BE2C (cell line): ENCODE data around the gene KASH5.

ENCODE experiments used
- DNase-seq: peaks from one replicate; pipeline ENCODE4 v3.0.0-alpha.2; 2020
- H3K27me3 ChIP-seq: fragments of 250-450 bp; sonication (Bioruptor Pico); 2 replicates; pipeline ENCODE4 v1.5.1; 2020; ENCODE audit warnings: mild to moderate bottlenecking
- H3K36me3 ChIP-seq: fragments of 250-450 bp; sonication (Bioruptor Pico); 2 replicates; pipeline ENCODE4 v1.5.1; 2020; ENCODE audit warnings: mild to moderate bottlenecking
- H3K4me1 ChIP-seq: fragments of 250-450 bp; sonication (Bioruptor Pico); 2 replicates; pipeline ENCODE4 v1.5.1; 2020
- H3K4me3 ChIP-seq: 2 replicates; pipeline ENCODE4 v1.5.1; 2011; ENCODE audit warnings: low read depth, low read length
- H3K9me3 ChIP-seq: fragments of 250-450 bp; sonication (Bioruptor Pico); 2 replicates; pipeline ENCODE4 v1.5.1; 2020
- CTCF ChIP-seq: IDR thresholded peaks from 2 replicates; pipeline ENCODE4 v1.5.1; 2012; ENCODE audit warnings: mild to moderate bottlenecking, low read depth, low read length

The KASH5 gene

GRCh38 chr19:49425178-49425577, 37.1 kb downstream of the KASH5 start, which contains the start of gene GFY:
Gene GFY (plus strand): TSS chr19:49425388. CDS start chr19:49426431, 1,043 bp downstream.
- DNase-seq, result no peak
- no peaks in the 10 kb centered on the region for H3K9me3 ChIP-seq
- H3K4me3 ChIP-seq, result no peak within 1 kb of the TSS
- H3K4me1 ChIP-seq, result peaks cover 11% of the 10 kb centered on the region
- H3K36me3 ChIP-seq, result no peaks in the 10 kb centered on the region
- TF ChIP-seq CTCF, result no peak
- peaks cover 86% of the 10 kb centered on the region for H3K27me3 ChIP-seq

GRCh38 chr19:49425922-49426592, 38.0 kb downstream of the KASH5 start:
- Histone ChIP-seq H3K9me3 (no peaks in the 10 kb centered on the region), H3K4me3 (no peak overlapping the region), H3K4me1 (peaks cover 7% of the 10 kb centered on the region), H3K36me3 (no peaks in the 10 kb centered on the region), H3K27me3 (peaks cover 84% of the 10 kb centered on the region)
- DNase-seq, result peak; percentile 51
- no peak for TF ChIP-seq CTCF

GRCh38 chr19:49427339-49427738, 39.3 kb downstream of the KASH5 start:
- Histone ChIP-seq H3K36me3 (no peaks in the 10 kb centered on the region), H3K4me3 (no peak overlapping the region), H3K9me3 (no peaks in the 10 kb centered on the region), H3K4me1 (no peaks in the 10 kb centered on the region), H3K27me3 (peaks cover 81% of the 10 kb centered on the region)
- DNase-seq, result no peak
- TF ChIP-seq CTCF, result no peak

- DNase-seq, result peak; percentile 39
- H3K27me3 ChIP-seq, result peaks cover 81% of the 10 kb centered on the region
- TF ChIP-seq CTCF, result no peak
- no peaks in the 10 kb centered on the region for H3K9me3 ChIP-seq
- H3K4me3 ChIP-seq, result peak overlapping the region; percentile 34
- H3K4me1 ChIP-seq, result no peaks in the 10 kb centered on the region
- H3K36me3 ChIP-seq, result no peaks in the 10 kb centered on the region
Measured at GRCh38 chr19:49427855-49428546, 40.0 kb downstream of the KASH5 start.

- Histone ChIP-seq H3K9me3 (no peaks in the 10 kb centered on the region), H3K27me3 (peaks cover 81% of the 10 kb centered on the region), H3K4me3 (no peak overlapping the region), H3K4me1 (no peaks in the 10 kb centered on the region), H3K36me3 (no peaks in the 10 kb centered on the region)
- TF ChIP-seq CTCF, result no peak
- DNase-seq, result no peak
Measured at GRCh38 chr19:49428547-49429451, 40.8 kb downstream of the KASH5 start.
